ENCODE results near the gene ABT1. TPM values are rescaled to one million over a fixed set of nuclear protein-coding genes. Genes with fewer than 3 reads are reported as not detected.
A peak's percentile ranks its signal among the peaks of the same experiment; 100 is the strongest.

The ABT1 gene
- total and polyA plus RNA-seq, 4 donors = 8.4 to 10.7 (median 10.5) TPM

GRCh38 chr6:26595669-26596269 lies 984 bp upstream of the ABT1 start:
- DNase-seq (peak; percentile 94 to 98), ATAC-seq (ENCODE audit: low FRiP score) (peak; percentile 96)
- WGBS, 2 donors = 0 to 1% methylated on average over 39 of the region's 39 CpGs
- H3K4me3 ChIP-seq (ENCODE audit: low read length in 2 of 2) = peak overlapping the region; percentile 43 to 70
- H3K9me3 ChIP-seq (ENCODE audit: control insufficient read depth, low read length) = no peaks in the 10 kb centered on the region
- peaks cover 0 to 2% of the 10 kb centered on the region in 2 donors for H3K27me3 ChIP-seq (ENCODE audit: control insufficient read depth in 1 of 2, insufficient read depth in 2 of 2, low read length in 1 of 2)
- intact Hi-C loops (cut with DNase I) = loop anchor here (2.0 to 10.0 kb wide), 3 partner anchors 23 to 549 kb away; a partner anchor contains a TSS
- peaks cover 0 to 3% of the 10 kb centered on the region in 2 donors for H3K36me3 ChIP-seq (ENCODE audit: control insufficient read depth in 1 of 2, insufficient read depth in 2 of 2, low read length in 1 of 2)
- H3K4me1 ChIP-seq (ENCODE audit: control insufficient read depth in 1 of 2, insufficient read depth in 2 of 2, low read length in 2 of 2) = peaks cover 0 to 3% of the 10 kb centered on the region in 2 donors
- peak overlapping the region in 1 of 2 donors; percentile 64 for H3K27ac ChIP-seq (ENCODE audit: low read depth in 1 of 2, low read length in 2 of 2)

- H3K27me3 ChIP-seq (ENCODE audit: control insufficient read depth in 1 of 2, insufficient read depth in 2 of 2, low read length in 1 of 2) = peaks cover 0 to 2% of the 10 kb centered on the region in 2 donors
- peak overlapping the region; percentile 61 to 74 for H3K4me3 ChIP-seq (ENCODE audit: low read length in 2 of 2)
- no peak overlapping the region for H3K27ac ChIP-seq (ENCODE audit: low read depth in 1 of 2, low read length in 2 of 2)
- peaks cover 0 to 3% of the 10 kb centered on the region in 2 donors for H3K36me3 ChIP-seq (ENCODE audit: control insufficient read depth in 1 of 2, insufficient read depth in 2 of 2, low read length in 1 of 2)
- no peaks in the 10 kb centered on the region for H3K9me3 ChIP-seq (ENCODE audit: control insufficient read depth, low read length)
- DNase-seq = no peak
- intact Hi-C loops (cut with DNase I) = loop anchor here in 1 of 2 donors (10.0 kb wide), 1 partner anchor 547 kb away; a partner anchor contains a TSS
- H3K4me1 ChIP-seq (ENCODE audit: control insufficient read depth in 1 of 2, insufficient read depth in 2 of 2, low read length in 2 of 2) = peaks cover 0 to 3% of the 10 kb centered on the region in 2 donors
- WGBS, 2 donors = 2 to 3% methylated on average over 10 of the region's 10 CpGs
- no peak for ATAC-seq (ENCODE audit: low FRiP score)
These were observed 625 bp downstream of the ABT1 start for GRCh38 chr6:26597389-26597766.

- intact Hi-C loops (cut with DNase I) = loop anchor here in 1 of 2 donors (10.0 kb wide), 1 partner anchor 547 kb away; a partner anchor contains a TSS
- 64 to 66% methylated on average over 21 of the region's 21 CpGs for WGBS, 2 donors
- no peak overlapping the region for H3K27ac ChIP-seq (ENCODE audit: low read depth in 1 of 2, low read length in 2 of 2)
- DNase-seq (no peak), ATAC-seq (ENCODE audit: low FRiP score) (no peak)
- peak overlapping the region in 1 of 2 donors; percentile 61 for H3K4me3 ChIP-seq (ENCODE audit: low read length in 2 of 2)
- peaks cover 0 to 3% of the 10 kb centered on the region in 2 donors for H3K36me3 ChIP-seq (ENCODE audit: control insufficient read depth in 1 of 2, insufficient read depth in 2 of 2, low read length in 1 of 2)
- H3K9me3 ChIP-seq (ENCODE audit: control insufficient read depth, low read length) = no peaks in the 10 kb centered on the region
- H3K4me1 ChIP-seq (ENCODE audit: control insufficient read depth in 1 of 2, insufficient read depth in 2 of 2, low read length in 2 of 2) = peaks cover 0 to 3% of the 10 kb centered on the region in 2 donors
- H3K27me3 ChIP-seq (ENCODE audit: control insufficient read depth in 1 of 2, insufficient read depth in 2 of 2, low read length in 1 of 2) = no peaks in the 10 kb centered on the region
These were observed 1.1 kb downstream of the ABT1 start for GRCh38 chr6:26597821-26598220.

- Histone ChIP-seq H3K36me3 (ENCODE audit: control insufficient read depth in 1 of 2, insufficient read depth in 2 of 2, low read length in 1 of 2) (peaks cover 0 to 3% of the 10 kb centered on the region in 2 donors), H3K4me1 (ENCODE audit: control insufficient read depth in 1 of 2, insufficient read depth in 2 of 2, low read length in 2 of 2) (peaks cover 0 to 3% of the 10 kb centered on the region in 2 donors), H3K27ac (ENCODE audit: low read depth in 1 of 2, low read length in 2 of 2) (no peak overlapping the region), H3K4me3 (ENCODE audit: low read length in 2 of 2) (no peak overlapping the region), H3K9me3 (ENCODE audit: control insufficient read depth, low read length) (no peaks in the 10 kb centered on the region), H3K27me3 (ENCODE audit: control insufficient read depth in 1 of 2, insufficient read depth in 2 of 2, low read length in 1 of 2) (no peaks in the 10 kb centered on the region)
- DNase-seq = peak in 1 of 2 donors; percentile 53
- intact Hi-C loops (cut with DNase I) = loop anchor here in 1 of 2 donors (10.0 kb wide), 1 partner anchor 547 kb away; a partner anchor contains a TSS
- 91 to 92% methylated on average over 22 of the region's 22 CpGs for WGBS, 2 donors
- ATAC-seq (ENCODE audit: low FRiP score) = no peak
These were observed 1.5 kb downstream of the ABT1 start for GRCh38 chr6:26598267-26598666.

GRCh38 chr6:26599134-26599533 lies 2.4 kb downstream of the ABT1 start:
- Histone ChIP-seq H3K27ac (ENCODE audit: low read depth in 1 of 2, low read length in 2 of 2) (no peak overlapping the region), H3K27me3 (ENCODE audit: control insufficient read depth in 1 of 2, insufficient read depth in 2 of 2, low read length in 1 of 2) (no peaks in the 10 kb centered on the region), H3K9me3 (ENCODE audit: control insufficient read depth, low read length) (no peaks in the 10 kb centered on the region), H3K4me1 (ENCODE audit: control insufficient read depth in 1 of 2, insufficient read depth in 2 of 2, low read length in 2 of 2) (peaks cover 0 to 3% of the 10 kb centered on the region in 2 donors), H3K4me3 (ENCODE audit: low read length in 2 of 2) (no peak overlapping the region), H3K36me3 (ENCODE audit: control insufficient read depth in 1 of 2, insufficient read depth in 2 of 2, low read length in 1 of 2) (peaks cover 0 to 3% of the 10 kb centered on the region in 2 donors)
- ATAC-seq (ENCODE audit: low FRiP score) = no peak
- no peak for DNase-seq
- WGBS, 2 donors = 81 to 90% methylated on average over 1 of the region's 1 CpG
- intact Hi-C loops (cut with DNase I) = loop anchor here in 1 of 2 donors (10.0 kb wide), 1 partner anchor 546 kb away; a partner anchor contains a TSS

- DNase-seq = no peak
- no peak overlapping the region for H3K4me3 ChIP-seq (ENCODE audit: low read length in 2 of 2)
- 59 to 79% methylated on average over 1 of the region's 1 CpG for WGBS, 2 donors
- ATAC-seq (ENCODE audit: low FRiP score) = no peak
- H3K4me1 ChIP-seq (ENCODE audit: control insufficient read depth in 1 of 2, insufficient read depth in 2 of 2, low read length in 2 of 2) = peaks cover 0 to 3% of the 10 kb centered on the region in 2 donors
- intact Hi-C loops (cut with DNase I) = loop anchor here in 1 of 2 donors (10.0 kb wide), 1 partner anchor 545 kb away; a partner anchor contains a TSS
- H3K27ac ChIP-seq (ENCODE audit: low read depth in 1 of 2, low read length in 2 of 2) = no peak overlapping the region
- H3K27me3 ChIP-seq (ENCODE audit: control insufficient read depth in 1 of 2, insufficient read depth in 2 of 2, low read length in 1 of 2) = no peaks in the 10 kb centered on the region
- H3K36me3 ChIP-seq (ENCODE audit: control insufficient read depth in 1 of 2, insufficient read depth in 2 of 2, low read length in 1 of 2) = peaks cover 0 to 3% of the 10 kb centered on the region in 2 donors
- H3K9me3 ChIP-seq (ENCODE audit: control insufficient read depth, low read length) = no peaks in the 10 kb centered on the region
These were observed 2.8 kb downstream of the ABT1 start for GRCh38 chr6:26599591-26599990.

GRCh38 chr6:26600759-26601158 lies 4.0 kb downstream of the ABT1 start:
- Histone ChIP-seq H3K4me3 (ENCODE audit: low read length in 2 of 2) (no peak overlapping the region), H3K9me3 (ENCODE audit: control insufficient read depth, low read length) (no peaks in the 10 kb centered on the region), H3K27me3 (ENCODE audit: control insufficient read depth in 1 of 2, insufficient read depth in 2 of 2, low read length in 1 of 2) (no peaks in the 10 kb centered on the region), H3K27ac (ENCODE audit: low read depth in 1 of 2, low read length in 2 of 2) (no peak overlapping the region), H3K36me3 (ENCODE audit: control insufficient read depth in 1 of 2, insufficient read depth in 2 of 2, low read length in 1 of 2) (peaks cover 0 to 3% of the 10 kb centered on the region in 2 donors), H3K4me1 (ENCODE audit: control insufficient read depth in 1 of 2, insufficient read depth in 2 of 2, low read length in 2 of 2) (peaks cover 0 to 3% of the 10 kb centered on the region in 2 donors)
- DNase-seq = no peak
- intact Hi-C loops (cut with DNase I) = no loop called here
- no peak for ATAC-seq (ENCODE audit: low FRiP score)

- WGBS, 2 donors = 80 to 88% methylated on average over 3 of the region's 3 CpGs
- ATAC-seq (ENCODE audit: low FRiP score) = no peak
- intact Hi-C loops (cut with DNase I) = no loop called here
These were observed 5.5 kb downstream of the ABT1 start for GRCh38 chr6:26602262-26602661.

GRCh38 chr6:26604026-26604425 lies 7.3 kb downstream of the ABT1 start:
- DNase-seq (no peak), ATAC-seq (ENCODE audit: low FRiP score) (no peak)
- Histone ChIP-seq H3K9me3 (ENCODE audit: control insufficient read depth, low read length) (no peaks in the 10 kb centered on the region), H3K27ac (ENCODE audit: low read depth in 1 of 2, low read length in 2 of 2) (no peak overlapping the region), H3K4me1 (ENCODE audit: control insufficient read depth in 1 of 2, insufficient read depth in 2 of 2, low read length in 2 of 2) (no peaks in the 10 kb centered on the region), H3K4me3 (ENCODE audit: low read length in 2 of 2) (no peak overlapping the region), H3K36me3 (ENCODE audit: control insufficient read depth in 1 of 2, insufficient read depth in 2 of 2, low read length in 1 of 2) (peaks cover 0 to 3% of the 10 kb centered on the region in 2 donors), H3K27me3 (ENCODE audit: control insufficient read depth in 1 of 2, insufficient read depth in 2 of 2, low read length in 1 of 2) (no peaks in the 10 kb centered on the region)
- intact Hi-C loops (cut with DNase I) = no loop called here
- 55 to 69% methylated on average over 3 of the region's 3 CpGs for WGBS, 2 donors

More at GRCh38 chr6:26602262-26602661, 5.5 kb downstream of the ABT1 start:
- Histone ChIP-seq H3K9me3 (ENCODE audit: control insufficient read depth, low read length) (no peaks in the 10 kb centered on the region), H3K4me3 (ENCODE audit: low read length in 2 of 2) (no peak overlapping the region), H3K36me3 (ENCODE audit: control insufficient read depth in 1 of 2, insufficient read depth in 2 of 2, low read length in 1 of 2) (peaks cover 0 to 3% of the 10 kb centered on the region in 2 donors), H3K4me1 (ENCODE audit: control insufficient read depth in 1 of 2, insufficient read depth in 2 of 2, low read length in 2 of 2) (peaks cover 0 to 3% of the 10 kb centered on the region in 2 donors), H3K27me3 (ENCODE audit: control insufficient read depth in 1 of 2, insufficient read depth in 2 of 2, low read length in 1 of 2) (no peaks in the 10 kb centered on the region), H3K27ac (ENCODE audit: low read depth in 1 of 2, low read length in 2 of 2) (no peak overlapping the region)
- no peak for DNase-seq
